ENCODE measurements around the gene CAMK2G.
"Not testable (repeated sequence)": the region's sequence is repeated elsewhere in the genome, so short reads cannot be mapped to it uniquely, and the experiment has no call there.

Gene CAMK2G

DNA sequence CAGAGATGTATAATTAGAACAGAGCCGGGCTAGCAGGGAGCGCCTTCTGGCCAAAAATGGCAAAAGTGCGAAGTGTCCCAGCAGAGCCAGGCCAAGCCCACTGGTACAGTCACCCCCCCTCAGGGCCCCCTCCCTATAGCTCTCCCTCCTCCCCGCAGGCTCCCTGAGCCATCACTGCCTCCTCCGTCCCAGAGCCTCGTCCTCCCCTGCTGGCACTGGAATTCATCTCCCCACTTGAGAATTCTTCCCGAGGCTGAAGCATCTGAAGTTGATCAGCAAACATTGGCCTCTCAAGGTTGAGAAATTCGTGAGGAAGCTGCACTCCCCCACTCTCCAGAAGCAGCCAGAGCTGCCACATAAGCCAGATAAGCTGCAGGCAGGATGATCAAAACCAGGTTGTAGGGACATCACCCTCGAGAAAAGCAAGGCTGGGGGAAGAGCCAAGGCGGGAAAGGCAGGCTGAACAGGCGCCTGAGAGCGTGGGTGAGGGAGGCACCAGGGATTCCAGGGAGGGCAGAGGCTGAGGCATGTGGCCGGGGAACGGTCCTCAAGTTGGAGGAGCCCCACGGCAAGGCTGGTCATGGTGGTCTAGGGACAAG is 23.4 kb downstream of the CAMK2G start:
- DNase-seq (ENCODE audit: low read depth, low spot score) = no peak
- H3K4me3 ChIP-seq (ENCODE audit: low read length) = no peak overlapping the region

DNA sequence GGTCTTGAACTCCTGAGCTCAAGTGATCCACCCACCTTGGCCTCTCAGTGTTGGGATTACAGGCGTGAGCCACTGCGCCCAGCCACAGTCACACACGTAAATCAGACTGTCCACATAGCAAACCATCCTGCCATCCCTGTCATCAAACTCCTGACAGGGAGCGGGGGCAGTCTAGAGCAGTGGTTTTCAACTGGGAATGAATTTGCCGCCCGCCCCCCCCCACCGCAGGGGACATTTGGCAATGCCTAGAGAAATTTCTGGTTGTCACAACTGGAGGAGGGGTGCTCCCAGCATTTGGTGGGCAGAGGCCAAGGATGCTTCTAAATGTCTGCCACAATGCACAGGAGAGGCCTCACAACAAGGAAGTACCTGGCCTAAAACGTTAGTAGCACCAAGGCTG is 24.1 kb downstream of the CAMK2G start:
- no peak overlapping the region for H3K4me3 ChIP-seq (ENCODE audit: low read length)
- DNase-seq (ENCODE audit: low read depth, low spot score) = no peak

DNA sequence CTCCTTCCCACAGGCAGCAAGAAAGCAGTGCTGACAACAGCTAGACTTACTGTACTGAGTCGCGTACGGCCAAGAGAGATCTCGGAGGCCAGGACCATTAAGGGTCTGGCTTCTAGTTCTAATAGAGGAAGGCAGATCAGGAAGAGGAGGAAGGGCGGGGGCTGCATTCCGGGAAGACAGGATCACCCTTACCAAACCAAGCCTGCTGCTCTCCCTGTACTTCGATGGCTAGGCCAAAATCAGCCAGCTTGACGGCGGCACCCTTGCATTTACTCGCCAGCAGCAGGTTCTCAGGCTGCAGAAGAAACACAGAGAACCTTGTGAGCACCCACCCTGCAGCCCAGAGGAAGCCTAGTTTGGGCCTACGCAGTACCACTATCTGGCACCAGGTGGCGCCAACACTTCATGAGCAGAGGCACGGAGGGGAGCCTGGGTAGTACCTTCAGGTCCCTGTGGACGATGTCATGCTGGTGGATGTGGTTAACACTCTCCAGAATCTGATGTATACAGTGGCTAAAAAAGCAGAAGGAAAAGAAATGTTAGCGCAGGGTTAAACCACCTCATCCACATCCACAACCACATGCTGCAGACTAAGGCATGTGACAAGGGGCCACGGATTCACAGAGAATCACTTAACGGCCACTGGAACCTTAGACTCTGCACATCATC is 25.4 kb downstream of the CAMK2G start:
- peak; percentile 89 for DNase-seq (ENCODE audit: low read depth, low spot score)
- no peak overlapping the region for H3K4me3 ChIP-seq (ENCODE audit: low read length)

DNA sequence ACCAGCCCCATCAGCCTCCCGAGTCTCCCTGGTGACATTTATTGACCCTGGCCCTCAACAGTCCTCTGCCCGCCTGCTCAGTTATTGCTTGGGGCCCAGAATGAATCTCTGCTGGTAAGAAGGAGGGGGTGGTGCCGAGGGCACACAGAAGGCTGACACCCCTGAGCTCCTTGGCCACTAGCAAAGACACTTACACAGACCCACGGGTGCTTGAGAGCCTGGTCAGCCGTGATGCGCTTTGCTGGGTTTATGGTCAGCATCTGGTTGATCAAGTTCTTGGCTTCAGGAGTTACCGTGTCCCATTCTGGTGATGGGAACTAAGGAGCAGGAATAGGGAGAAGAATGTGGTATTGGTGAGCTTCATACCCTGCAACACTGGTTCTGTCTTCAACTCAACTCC is 27.3 kb downstream of the CAMK2G start:
- no peak for DNase-seq (ENCODE audit: low read depth, low spot score)
- H3K4me3 ChIP-seq (ENCODE audit: low read length) = no peak overlapping the region

DNA sequence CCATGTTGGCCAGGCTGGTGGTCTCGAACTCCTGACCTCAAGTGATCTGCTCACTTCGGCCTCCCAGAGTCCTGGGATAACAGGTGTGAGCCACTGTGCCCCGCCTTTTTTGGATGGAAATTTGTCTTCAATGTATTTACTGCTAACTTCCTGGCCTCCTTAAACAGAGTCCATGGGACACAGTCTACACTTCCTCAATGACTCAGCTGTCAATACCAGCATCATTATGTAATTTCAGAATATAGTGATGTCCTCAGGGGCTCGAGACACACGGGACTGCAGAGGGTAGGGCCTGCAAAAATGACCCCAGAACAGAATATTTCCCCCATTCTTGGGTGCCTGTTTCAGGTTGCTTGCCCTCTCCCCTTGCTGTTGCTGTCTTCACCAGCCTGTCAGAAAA is 31.1 kb downstream of the CAMK2G start:
- no peak overlapping the region for H3K4me3 ChIP-seq (ENCODE audit: low read length)
- no peak for DNase-seq (ENCODE audit: low read depth, low spot score)

DNA sequence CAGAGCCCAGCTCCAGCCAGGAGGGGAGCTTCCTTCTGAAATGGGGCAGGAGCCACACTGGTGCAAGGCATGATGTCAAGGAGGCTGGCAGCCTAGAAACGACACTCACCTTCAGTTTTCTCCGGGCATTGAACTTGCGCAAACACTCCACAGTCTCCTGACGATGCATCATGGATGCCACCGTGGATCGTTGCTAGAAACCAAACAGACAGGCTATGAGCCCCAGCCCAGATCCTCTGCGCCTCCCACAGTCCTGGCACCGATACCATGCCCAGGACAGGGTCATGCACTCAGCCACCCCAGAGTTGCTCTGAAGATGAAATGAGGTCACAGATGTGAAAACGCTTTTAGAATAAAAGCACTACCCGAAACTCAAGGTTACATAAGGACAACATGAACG is 32.0 kb downstream of the CAMK2G start:
- H3K4me3 ChIP-seq (ENCODE audit: low read length) = no peak overlapping the region
- no peak for DNase-seq (ENCODE audit: low read depth, low spot score)

DNA sequence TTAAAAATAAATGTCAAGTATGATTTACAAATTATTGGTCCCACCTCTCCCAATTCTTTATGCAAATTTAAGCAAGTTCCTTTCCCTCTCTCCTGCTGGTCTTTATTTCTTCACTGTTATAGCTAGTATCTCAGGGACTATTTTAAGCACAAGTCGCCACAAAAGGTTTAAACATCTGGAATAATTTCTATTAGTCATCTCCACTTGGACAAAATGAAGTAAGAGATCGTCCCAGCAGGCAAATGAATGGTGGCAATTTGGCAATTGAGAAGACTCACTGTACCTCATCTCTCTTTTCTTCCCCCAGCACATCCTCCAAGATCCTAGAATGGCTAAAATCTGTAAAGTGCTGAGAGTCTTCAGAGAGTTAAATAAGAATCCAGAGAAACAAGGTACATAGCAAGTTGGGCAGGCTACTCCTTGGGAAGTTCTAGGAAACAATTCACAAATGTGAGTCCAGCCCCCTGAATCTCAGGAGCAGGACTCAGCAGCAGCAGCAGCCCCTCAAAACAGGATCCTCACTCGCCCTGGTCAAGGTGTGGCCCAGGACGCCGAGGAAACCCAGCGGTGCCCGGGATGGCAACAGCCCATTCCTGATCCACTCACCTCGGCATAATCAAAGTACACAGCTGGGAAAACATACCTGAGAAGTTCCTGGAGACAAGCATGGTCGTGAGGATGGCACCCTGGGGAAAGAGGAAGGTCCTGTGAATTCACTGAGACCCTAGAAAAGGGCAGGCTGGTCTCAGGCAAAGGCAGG is 32.6 kb downstream of the CAMK2G start:
- no peak overlapping the region for H3K4me3 ChIP-seq (ENCODE audit: low read length)
- no peak for DNase-seq (ENCODE audit: low read depth, low spot score)

DNA sequence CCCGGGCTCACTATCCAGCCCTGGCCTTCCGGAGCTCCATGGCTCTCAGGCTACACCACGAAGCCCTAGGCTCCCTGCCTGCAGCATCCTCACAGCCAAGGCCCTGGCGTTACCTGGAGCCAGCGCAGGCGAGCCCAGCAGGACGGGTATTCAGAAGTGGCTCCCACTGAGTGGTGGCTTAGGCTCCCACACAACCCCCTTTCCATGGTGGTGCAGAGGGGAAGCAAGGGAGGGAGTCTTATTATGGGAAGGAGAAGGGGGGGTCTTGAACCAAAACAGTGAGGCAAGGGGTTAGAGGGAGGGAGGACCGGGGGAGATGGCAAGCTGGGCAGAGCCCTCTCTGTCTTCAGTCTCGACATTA is 33.3 kb downstream of the CAMK2G start:
- H3K4me3 ChIP-seq (ENCODE audit: low read length) = no peak overlapping the region
- DNase-seq (ENCODE audit: low read depth, low spot score) = no peak

DNA sequence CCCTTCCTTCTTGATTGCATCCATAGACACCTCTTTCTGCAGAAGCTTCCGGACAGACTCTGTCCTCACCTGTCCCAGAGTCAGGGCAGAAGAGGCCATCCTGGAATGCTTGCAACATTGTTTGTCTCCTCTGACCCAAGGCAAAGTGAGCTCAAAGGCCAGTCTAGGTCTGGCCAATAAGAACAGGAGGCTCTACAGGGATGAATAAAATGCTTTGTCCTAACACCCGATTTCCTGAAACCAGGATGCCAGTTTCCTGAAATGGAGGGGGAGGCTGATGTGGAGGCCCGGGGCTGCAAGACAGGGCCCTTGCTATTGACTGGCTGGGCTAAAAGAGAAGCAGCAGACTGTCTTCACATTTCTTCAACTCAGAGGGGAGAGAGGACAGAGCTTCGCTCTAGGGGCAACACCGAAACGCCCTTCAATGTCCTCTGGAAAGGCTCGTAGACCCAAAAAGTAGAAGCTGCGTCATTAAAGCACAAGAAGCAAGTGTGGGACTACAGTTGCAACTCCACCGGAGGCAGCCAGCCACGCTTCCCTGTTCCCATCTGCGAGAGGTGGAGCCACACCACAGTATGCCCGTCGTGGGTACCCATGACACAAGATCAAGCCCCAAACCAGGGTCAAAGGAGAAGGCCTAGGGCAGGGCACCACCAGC is 33.8 kb downstream of the CAMK2G start:
- H3K4me3 ChIP-seq (ENCODE audit: low read length) = no peak overlapping the region
- no peak for DNase-seq (ENCODE audit: low read depth, low spot score)

DNA sequence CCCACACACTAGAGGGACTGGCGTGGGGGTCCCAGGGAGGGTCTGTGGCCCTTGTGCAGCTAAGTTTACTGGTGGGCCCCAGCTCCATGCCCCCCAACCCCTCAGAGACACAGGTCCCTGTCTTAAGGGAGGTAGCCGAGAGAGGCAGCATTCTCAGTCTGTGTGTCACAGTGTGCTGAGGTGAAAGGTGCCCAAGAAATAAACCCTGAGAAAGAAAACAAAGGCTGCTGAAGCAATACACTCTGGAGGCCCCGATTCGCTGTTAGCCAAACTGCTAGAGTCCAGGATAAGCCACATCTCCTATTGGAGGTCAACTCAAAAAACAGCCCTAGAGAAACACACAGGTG is 34.3 kb downstream of the CAMK2G start:
- DNase-seq (ENCODE audit: low read depth, low spot score) = no peak
- no peak overlapping the region for H3K4me3 ChIP-seq (ENCODE audit: low read length)

DNA sequence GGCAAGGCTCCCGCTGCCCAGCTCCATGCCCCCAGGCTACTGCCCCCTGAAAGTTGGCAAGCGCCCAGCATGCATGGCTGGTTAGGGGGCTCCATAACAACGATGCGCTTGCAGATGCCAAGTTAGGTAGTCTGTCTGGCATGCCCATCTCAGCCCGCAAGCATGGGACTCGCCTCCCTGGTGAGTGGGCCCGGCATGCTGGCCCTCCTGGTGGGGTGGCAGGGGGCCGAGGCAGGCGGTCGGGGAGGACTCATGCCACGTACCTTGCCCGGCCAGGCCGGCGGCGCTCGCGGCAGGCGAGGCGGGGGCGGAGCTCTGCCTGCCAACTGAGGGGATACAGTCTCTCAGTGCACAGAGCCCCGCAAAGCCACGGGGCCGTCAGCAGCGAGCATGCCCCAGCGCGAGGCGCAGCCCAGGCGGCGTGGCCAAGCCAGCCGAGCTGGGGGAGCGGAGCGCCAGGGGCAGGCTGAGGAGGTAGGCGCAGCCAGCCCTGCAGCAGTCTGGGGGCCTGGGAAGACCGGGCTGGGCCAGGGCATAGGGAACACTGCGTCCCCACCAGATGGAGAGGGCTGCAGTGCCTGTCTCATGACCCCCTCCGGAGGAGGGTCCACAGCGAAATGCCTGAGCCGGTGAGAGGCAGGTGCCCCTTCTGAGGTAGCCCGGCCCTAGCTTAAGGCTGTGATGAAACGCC is 34.9 kb downstream of the CAMK2G start:
- DNase-seq (ENCODE audit: low read depth, low spot score) = no peak

DNA sequence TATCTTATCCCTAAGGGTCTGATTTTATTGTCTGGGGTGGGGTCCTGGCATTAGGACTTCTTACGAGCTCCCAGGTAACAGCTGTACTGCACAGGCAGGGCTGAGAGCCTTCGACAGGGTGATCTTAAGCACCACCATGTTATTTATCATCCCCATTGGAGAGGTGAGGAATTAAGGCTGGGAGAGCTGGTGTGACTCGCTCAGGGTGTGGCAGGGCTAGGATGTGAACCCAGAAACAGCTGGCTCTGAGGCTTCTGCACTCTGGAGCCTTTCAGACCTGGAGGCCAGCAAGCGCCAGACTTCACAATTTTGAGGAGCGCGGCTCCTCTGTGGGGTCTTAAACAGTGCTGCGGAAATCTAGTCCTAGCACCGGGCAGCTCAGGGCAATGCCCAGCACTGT is 35.5 kb downstream of the CAMK2G start:
- DNase-seq (ENCODE audit: low read depth, low spot score) = no peak
- no peak overlapping the region for H3K4me3 ChIP-seq (ENCODE audit: low read length)

More for the DNA sequence above, 34.9 kb downstream of the CAMK2G start:
- H3K4me3 ChIP-seq (ENCODE audit: low read length) = no peak overlapping the region

DNA sequence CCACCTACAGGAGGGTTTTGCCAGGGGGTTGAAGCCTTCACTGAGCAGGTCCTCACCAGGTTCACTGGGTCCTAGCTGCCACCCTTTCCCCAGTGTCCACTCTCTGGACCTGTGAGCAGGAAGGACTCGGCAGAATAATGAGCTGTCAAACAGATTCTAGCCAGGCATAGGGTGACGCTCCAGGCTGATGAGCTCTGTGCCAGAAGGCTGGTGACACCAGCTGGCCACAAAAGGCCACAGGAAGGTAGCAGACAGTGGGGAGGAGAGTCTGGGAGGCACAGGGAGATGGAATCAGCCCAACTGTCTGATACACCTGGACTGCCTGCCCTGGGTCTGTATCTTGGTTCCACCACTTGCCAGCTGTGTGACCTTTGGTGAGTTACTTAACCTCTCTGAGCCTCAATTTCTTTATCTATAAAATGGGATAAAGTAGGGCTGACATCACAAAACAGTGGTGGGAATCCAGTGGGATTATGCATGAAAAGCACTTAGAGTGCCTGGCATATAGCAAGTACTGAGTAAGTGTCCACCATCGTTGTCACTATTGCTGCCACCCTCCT is 36.3 kb downstream of the CAMK2G start:
- H3K4me3 ChIP-seq (ENCODE audit: low read length) = no peak overlapping the region
- no peak for DNase-seq (ENCODE audit: low read depth, low spot score)

DNA sequence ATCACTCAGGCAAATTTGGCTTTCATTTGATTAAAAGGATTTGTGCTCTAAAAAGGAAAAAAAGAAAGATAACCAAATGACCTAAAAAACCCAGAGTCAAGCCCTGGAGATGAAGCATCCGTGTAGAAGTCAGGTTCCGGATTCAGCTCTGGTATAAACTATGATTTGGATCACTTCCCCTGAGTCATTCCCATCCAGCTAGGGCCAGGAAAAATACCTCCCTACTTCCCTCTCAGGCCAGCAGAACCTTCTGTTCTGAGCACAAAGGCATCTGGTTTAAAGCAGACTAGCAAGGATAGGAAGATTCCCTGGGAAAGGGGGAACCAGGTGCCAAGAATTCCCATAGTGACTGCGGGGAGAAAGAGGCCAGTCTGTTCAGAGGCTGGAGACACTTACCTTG is 37.3 kb downstream of the CAMK2G start:
- DNase-seq (ENCODE audit: low read depth, low spot score) = no peak
- no peak overlapping the region for H3K4me3 ChIP-seq (ENCODE audit: low read length)

DNA sequence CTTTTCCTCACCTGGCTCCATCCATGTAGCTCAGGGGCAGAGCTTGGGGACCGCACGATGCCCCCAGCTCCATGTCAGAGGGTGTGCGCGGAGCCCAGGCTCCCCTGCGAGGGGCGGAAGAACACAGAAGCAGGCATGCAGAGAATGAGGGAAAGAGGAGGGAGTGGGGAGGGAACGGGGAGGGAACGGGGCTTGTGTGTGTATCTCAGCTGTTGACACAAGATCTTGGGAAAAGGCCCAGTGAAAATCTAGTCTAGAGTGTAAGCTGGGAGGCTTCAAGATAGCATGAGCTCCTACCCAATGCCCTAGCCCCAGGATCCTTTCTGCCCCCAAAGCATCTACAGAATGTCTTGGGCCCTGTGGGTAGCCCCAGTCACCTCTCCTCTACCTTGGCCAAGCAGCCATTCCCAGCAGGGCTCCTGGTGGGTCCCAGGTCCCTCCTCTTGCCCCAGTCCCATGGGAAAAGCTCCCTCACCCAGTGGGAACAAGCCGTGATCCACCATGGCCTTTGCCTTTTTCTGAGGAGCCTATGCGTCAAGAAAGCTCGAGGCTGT is 37.9 kb downstream of the CAMK2G start:
- DNase-seq (ENCODE audit: low read depth, low spot score) = no peak
- no peak overlapping the region for H3K4me3 ChIP-seq (ENCODE audit: low read length)

DNA sequence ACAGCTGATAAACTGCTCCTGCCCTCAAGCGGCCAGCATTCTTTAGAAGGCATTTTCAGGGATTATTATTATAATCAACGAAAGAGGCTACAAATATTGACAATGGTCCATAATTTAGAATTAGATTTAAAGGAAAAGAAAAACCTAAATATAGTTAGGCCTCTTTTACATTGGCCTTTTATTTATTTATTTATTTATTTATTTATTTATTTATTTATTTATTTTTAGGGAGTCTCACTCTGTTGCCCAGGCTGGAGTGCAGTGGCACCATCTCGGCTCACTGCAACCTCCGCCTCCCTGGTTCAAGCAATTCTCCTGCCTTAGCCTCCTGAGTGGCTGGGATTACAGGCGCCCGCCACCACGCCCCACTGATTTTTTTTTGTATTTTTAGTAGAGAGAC is 45.3 kb downstream of the CAMK2G start:
- not testable (repeated sequence) for DNase-seq (ENCODE audit: low read depth, low spot score); H3K4me3 ChIP-seq (ENCODE audit: low read length)

DNA sequence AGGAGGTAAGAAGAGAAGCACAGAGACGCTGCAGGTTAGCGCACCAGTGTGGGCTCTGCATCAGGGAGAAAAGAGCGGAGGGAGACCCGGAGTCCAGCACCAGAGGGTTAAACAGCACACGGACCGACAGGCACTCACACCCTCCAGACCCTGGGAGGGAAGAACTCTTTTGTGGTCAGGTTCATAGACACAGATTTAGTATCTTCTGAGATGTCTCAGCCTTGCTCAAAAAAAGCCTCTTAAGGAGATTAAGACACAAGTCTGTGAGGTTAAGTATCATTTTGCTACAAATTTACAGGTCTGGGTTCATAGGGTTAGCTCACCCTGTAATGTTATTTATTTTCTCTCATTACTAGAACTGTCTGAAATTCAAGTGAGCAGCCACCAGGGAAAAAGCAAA is 46.2 kb downstream of the CAMK2G start:
- no peak overlapping the region for H3K4me3 ChIP-seq (ENCODE audit: low read length)
- no peak for DNase-seq (ENCODE audit: low read depth, low spot score)

DNA sequence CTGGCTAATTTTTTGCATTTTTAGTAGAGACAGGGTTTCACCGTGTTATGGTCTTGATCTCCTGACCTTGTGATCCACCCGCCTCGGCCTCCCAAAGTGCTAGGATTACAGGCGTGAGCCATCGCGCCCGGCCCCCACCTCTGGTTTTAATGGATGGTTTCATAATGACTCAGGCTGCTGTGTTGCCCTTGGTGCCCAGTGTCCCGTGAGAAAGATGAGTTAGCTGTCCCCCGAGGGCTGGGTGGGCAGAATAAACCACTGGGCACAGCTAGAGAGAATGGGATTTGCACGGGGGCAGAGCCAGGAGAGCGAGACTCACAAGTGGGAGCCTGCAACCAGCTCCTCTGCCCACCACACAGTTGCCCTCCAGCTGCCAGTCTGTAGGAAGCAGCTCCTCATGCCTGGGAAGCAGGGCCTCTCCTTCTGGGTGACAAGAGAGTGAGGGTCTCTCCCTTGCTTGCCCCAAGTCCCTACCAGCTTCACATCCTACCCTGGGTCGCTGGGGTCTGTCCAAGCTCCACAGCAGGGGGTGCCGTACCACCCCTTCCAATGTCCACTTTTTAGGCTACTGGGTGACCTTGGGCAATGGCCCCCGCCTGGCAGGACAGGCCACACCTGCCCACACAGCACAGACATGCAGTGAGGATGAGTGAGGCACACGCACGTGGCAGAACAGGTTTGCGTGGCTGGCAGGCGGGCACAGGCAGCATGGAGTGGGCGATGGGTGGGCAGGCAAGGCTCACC is 46.8 kb downstream of the CAMK2G start:
- no peak overlapping the region for H3K4me3 ChIP-seq (ENCODE audit: low read length)
- no peak for DNase-seq (ENCODE audit: low read depth, low spot score)

Data from Jurkat, Clone E6-1 (cell line).